AG09309 (cell line): ENCODE results near the gene FBXO41.

ENCODE experiments used
- DNase-seq: peaks from one replicate; pipeline ENCODE4 v3.0.0-alpha.2; 2010; ENCODE audit warnings: low read depth
- H3K4me3 ChIP-seq: 2 replicates; pipeline ENCODE4 v1.5.1; 2011; ENCODE audit warnings: mild to moderate bottlenecking, low read depth, low read length, moderate library complexity; ENCODE audit not compliant: control insufficient read depth
- TF ChIP-seq, protein P1 (sequence below): IDR thresholded peaks from 2 replicates; pipeline ENCODE4 v1.5.1; 2011; ENCODE audit warnings: mild to moderate bottlenecking, low read depth, low read length, inconsistent platforms; ENCODE audit not compliant: insufficient read depth, control insufficient read depth; ENCODE audit errors: missing control alignments

The FBXO41 gene

GRCh38 chr2:73293534-73294171 lies 9.4 kb upstream of the FBXO41 start, which contains the start of gene EGR4:
Gene EGR4 (minus strand): TSS chr2:73293548. CDS start chr2:73293317, 231 bp downstream.
- TF ChIP-seq, protein P1, sequence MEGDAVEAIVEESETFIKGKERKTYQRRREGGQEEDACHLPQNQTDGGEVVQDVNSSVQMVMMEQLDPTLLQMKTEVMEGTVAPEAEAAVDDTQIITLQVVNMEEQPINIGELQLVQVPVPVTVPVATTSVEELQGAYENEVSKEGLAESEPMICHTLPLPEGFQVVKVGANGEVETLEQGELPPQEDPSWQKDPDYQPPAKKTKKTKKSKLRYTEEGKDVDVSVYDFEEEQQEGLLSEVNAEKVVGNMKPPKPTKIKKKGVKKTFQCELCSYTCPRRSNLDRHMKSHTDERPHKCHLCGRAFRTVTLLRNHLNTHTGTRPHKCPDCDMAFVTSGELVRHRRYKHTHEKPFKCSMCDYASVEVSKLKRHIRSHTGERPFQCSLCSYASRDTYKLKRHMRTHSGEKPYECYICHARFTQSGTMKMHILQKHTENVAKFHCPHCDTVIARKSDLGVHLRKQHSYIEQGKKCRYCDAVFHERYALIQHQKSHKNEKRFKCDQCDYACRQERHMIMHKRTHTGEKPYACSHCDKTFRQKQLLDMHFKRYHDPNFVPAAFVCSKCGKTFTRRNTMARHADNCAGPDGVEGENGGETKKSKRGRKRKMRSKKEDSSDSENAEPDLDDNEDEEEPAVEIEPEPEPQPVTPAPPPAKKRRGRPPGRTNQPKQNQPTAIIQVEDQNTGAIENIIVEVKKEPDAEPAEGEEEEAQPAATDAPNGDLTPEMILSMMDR = no peak
- no peak for DNase-seq
- H3K4me3 ChIP-seq = peak within 1 kb of the TSS; percentile 22

DNA sequence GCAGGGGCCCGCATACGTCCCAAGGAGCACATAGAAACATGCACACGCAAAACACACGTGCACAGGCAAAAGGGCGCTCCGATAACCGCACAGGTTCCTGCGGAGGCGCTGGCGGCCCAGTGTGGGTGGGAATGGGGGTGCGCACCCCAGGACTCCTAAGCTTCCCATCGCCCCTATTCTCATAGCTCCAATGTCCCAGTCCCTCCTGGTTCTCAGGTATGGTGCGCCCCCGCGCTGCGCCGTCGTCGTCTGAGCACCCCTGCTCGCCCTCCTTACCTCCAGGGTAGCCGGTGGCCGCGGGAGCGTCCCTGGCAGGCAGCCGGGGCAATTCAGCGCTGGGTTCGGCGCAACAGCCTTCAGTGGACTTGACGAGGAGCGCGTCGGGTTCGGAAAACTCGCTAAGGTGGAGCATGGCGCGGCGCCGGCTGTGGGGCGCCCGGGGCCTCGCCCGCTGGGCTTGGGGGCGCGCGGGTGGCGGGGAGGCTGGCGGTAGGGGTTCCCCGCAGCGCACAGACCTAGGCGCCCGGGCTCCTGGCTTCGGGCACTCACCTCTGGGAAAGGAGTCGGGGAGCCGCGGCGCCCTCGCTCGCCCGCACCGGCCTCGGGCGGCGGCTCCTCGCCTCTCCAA lies 8.7 kb upstream of the FBXO41 start:
- no peak for DNase-seq
- H3K4me3 ChIP-seq = peak overlapping the region; percentile 22
- TF ChIP-seq, protein P1 = no peak

DNA sequence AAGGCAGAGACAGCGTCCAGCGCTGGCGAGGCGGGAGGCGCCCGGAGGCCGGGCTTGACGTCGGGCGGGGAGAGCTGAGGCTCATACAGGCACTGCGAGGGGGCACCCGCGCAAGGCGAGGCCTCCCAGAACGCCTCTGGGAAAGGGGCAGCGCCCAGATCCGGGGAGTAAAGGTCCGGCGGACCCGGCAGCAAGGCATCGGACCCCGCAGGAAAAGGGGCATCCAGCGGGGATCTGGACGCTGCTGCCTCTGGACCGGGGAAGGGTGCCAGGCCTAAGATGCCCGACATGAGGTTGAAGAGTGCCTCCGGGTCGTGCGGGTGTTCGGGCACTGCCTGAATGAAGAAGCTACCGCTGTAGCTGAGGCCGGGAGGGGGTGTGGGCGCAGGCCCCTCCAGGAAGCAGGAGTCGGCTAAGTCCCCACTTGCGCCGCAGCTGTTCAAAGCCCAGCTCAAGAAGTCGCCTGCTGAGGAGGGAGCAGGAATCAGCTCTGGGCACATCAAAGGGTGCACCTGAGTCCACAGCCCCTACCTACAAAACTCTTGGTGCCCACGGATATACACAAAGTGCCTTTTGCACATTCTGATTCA lies 8.1 kb upstream of the FBXO41 start:
- TF ChIP-seq, protein P1 = no peak
- no peak for DNase-seq
- H3K4me3 ChIP-seq = no peak overlapping the region

- TF ChIP-seq, protein P1 = no peak
- H3K4me3 ChIP-seq = no peak overlapping the region; the same call in 1 of the 2 replicates
- DNase-seq = no peak
Observed at GRCh38 chr2:73291461-73292315, 7.4 kb upstream of the FBXO41 start.

GRCh38 chr2:73291093-73291460 lies 6.8 kb upstream of the FBXO41 start:
- H3K4me3 ChIP-seq = no peak overlapping the region; the same call in 1 of the 2 replicates
- DNase-seq = no peak
- TF ChIP-seq, protein P1 = no peak
